Measurements from ENCODE around the gene CHST13. TPM values are rescaled to one million over a fixed set of nuclear protein-coding genes. Genes with fewer than 3 reads are reported as not detected.

Gene CHST13
- total RNA-seq, 1 experiment from 2014 or later, result not detected

- H3K9me3 Mint-ChIP-seq (ENCODE audit: unreplicated experiment), result no peaks in the 10 kb centered on the region
- POLR2A ChIA-PET, result no interaction called here
- no TSS peak for BruUV-seq (replicated peaks)
These were observed 38.0 kb upstream of the CHST13 start for GRCh38 chr3:126485956-126486355.

GRCh38 chr3:126486360-126486847 lies 37.6 kb upstream of the CHST13 start:
- intact Hi-C loops (cut with micrococcal nuclease), result no loop called here
- Mint-ChIP-seq H3K27me3 (ENCODE audit: insufficient read depth, unreplicated experiment) (no peaks in the 10 kb centered on the region), H3K9me3 (ENCODE audit: unreplicated experiment) (no peaks in the 10 kb centered on the region), H3K27ac (ENCODE audit: low read depth, unreplicated experiment) (peak overlapping the region; percentile 59), H3K36me3 (ENCODE audit: insufficient read depth, unreplicated experiment) (no peaks in the 10 kb centered on the region), H3K4me3 (ENCODE audit: unreplicated experiment) (no peak overlapping the region), H3K4me1 (ENCODE audit: insufficient read depth, unreplicated experiment) (peaks cover 18% of the 10 kb centered on the region)
- TF ChIP-seq, protein P1, sequence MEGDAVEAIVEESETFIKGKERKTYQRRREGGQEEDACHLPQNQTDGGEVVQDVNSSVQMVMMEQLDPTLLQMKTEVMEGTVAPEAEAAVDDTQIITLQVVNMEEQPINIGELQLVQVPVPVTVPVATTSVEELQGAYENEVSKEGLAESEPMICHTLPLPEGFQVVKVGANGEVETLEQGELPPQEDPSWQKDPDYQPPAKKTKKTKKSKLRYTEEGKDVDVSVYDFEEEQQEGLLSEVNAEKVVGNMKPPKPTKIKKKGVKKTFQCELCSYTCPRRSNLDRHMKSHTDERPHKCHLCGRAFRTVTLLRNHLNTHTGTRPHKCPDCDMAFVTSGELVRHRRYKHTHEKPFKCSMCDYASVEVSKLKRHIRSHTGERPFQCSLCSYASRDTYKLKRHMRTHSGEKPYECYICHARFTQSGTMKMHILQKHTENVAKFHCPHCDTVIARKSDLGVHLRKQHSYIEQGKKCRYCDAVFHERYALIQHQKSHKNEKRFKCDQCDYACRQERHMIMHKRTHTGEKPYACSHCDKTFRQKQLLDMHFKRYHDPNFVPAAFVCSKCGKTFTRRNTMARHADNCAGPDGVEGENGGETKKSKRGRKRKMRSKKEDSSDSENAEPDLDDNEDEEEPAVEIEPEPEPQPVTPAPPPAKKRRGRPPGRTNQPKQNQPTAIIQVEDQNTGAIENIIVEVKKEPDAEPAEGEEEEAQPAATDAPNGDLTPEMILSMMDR (IDR thresholded peaks at IDR 0.05; ENCODE audit: unreplicated experiment), result no peak
- no peak for DNase-seq (ENCODE audit: unreplicated experiment)
- BruUV-seq (replicated peaks), result no TSS peak
- ChIA-PET CTCF (no interaction called here), POLR2A (interaction anchor here (1.3 kb wide), 1 partner anchor 10 kb away, joined by 5 read pairs; no protein-coding TSS in a partner anchor)

More at GRCh38 chr3:126485956-126486355, 38.0 kb upstream of the CHST13 start:
- Mint-ChIP-seq H3K4me1 (ENCODE audit: insufficient read depth, unreplicated experiment) (peaks cover 18% of the 10 kb centered on the region), H3K36me3 (ENCODE audit: insufficient read depth, unreplicated experiment) (no peaks in the 10 kb centered on the region), H3K4me3 (ENCODE audit: unreplicated experiment) (no peak overlapping the region), H3K27ac (ENCODE audit: low read depth, unreplicated experiment) (no peak overlapping the region), H3K27me3 (ENCODE audit: insufficient read depth, unreplicated experiment) (no peaks in the 10 kb centered on the region)
- TF ChIP-seq, protein P1 (IDR thresholded peaks at IDR 0.05; ENCODE audit: unreplicated experiment), result no peak
- CTCF ChIA-PET, result interaction anchor here (2.0 kb wide), 1 partner anchor 36 kb away, joined by 7 read pairs; no protein-coding TSS in a partner anchor
- DNase-seq (ENCODE audit: unreplicated experiment), result no peak
- intact Hi-C loops (cut with micrococcal nuclease), result no loop called here

- CTCF ChIA-PET, result interaction anchor here (0.5 kb wide), 1 partner anchor 1923 kb away, joined by 3 read pairs; no protein-coding TSS in a partner anchor
- TF ChIP-seq, protein P1 (IDR thresholded peaks at IDR 0.05; ENCODE audit: unreplicated experiment), result no peak
- Mint-ChIP-seq H3K4me3 (ENCODE audit: unreplicated experiment) (no peak overlapping the region), H3K9me3 (ENCODE audit: unreplicated experiment) (no peaks in the 10 kb centered on the region), H3K4me1 (ENCODE audit: insufficient read depth, unreplicated experiment) (peaks cover 12% of the 10 kb centered on the region), H3K36me3 (ENCODE audit: insufficient read depth, unreplicated experiment) (no peaks in the 10 kb centered on the region), H3K27me3 (ENCODE audit: insufficient read depth, unreplicated experiment) (no peaks in the 10 kb centered on the region), H3K27ac (ENCODE audit: low read depth, unreplicated experiment) (peak overlapping the region; percentile 59)
- peak; percentile 66 for DNase-seq (ENCODE audit: unreplicated experiment)
- intact Hi-C loops (cut with micrococcal nuclease), result no loop called here
- no TSS peak for BruUV-seq (replicated peaks)
- POLR2A ChIA-PET, result interaction anchor here (1.3 kb wide), 1 partner anchor 9 kb away, joined by 5 read pairs; no protein-coding TSS in a partner anchor
These were observed 36.7 kb upstream of the CHST13 start for GRCh38 chr3:126487151-126487771.

DNA sequence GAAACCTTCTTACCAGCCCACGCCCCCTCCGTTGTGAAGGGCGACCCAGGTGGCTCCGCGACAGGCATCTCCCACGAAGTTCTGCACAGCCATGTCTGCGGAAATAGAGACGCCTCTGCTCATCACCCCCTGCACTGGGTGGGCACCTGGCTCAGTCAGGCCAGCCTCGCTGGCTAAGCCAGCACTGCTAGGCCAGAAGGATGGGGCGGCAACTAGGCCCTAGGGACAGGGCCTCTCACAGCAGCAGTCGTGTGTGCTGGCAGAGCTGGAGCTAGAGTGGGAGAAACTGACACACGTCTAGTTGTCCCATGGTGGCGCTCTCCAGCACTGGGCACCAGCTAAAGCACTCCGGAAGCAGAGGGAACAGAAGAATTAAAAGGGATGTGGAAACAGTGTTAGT lies 35.8 kb upstream of the CHST13 start:
- no TSS peak for BruUV-seq (replicated peaks)
- H3K4me3 Mint-ChIP-seq (ENCODE audit: unreplicated experiment), result no peak overlapping the region
- no peak overlapping the region for H3K27ac Mint-ChIP-seq (ENCODE audit: low read depth, unreplicated experiment)
- ChIA-PET POLR2A (interaction anchor here (0.6 kb wide), 1 partner anchor 571 kb away, joined by 4 read pairs; no protein-coding TSS in a partner anchor), CTCF (no interaction called here)
- H3K4me1 Mint-ChIP-seq (ENCODE audit: insufficient read depth, unreplicated experiment), result peaks cover 12% of the 10 kb centered on the region
- H3K9me3 Mint-ChIP-seq (ENCODE audit: unreplicated experiment), result no peaks in the 10 kb centered on the region
- H3K27me3 Mint-ChIP-seq (ENCODE audit: insufficient read depth, unreplicated experiment), result no peaks in the 10 kb centered on the region
- H3K36me3 Mint-ChIP-seq (ENCODE audit: insufficient read depth, unreplicated experiment), result no peaks in the 10 kb centered on the region
- intact Hi-C loops (cut with micrococcal nuclease), result no loop called here
- no peak for DNase-seq (ENCODE audit: unreplicated experiment)
- TF ChIP-seq, protein P1 (IDR thresholded peaks at IDR 0.05; ENCODE audit: unreplicated experiment), result no peak

Measured in MCF 10A (cell line).